NCI-H2227 (cell line): Measurements from ENCODE around the gene ACSF2.

Source experiments
- DNase-seq: peaks from one replicate; lab custom pipeline; 2025; ENCODE audit not compliant: unreplicated experiment; lab: John Stamatoyannopoulos, UW

Gene ACSF2

DNA sequence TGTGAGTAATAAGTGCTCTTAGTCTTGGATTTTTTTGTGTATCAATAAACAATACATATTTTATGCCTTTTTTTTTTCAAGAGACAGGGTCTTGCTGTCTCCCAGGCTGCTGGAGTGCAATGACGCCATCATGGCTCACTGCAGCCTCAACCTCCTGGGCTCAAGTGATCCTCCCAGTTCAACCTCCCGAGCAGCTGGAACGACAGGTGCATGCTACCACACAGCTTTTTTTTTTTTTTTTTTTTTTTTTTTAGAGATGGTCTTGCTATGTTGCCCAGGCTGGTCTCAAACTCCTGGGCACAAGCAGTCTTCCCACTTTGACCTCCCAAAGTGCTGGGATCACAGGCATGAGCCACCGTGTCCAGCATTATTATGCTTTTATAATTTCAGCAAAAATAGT lies 13.0 kb downstream of the ACSF2 start:
- no peak for DNase-seq

GRCh38 chr17:50440172-50440837 lies 14.3 kb downstream of the ACSF2 start:
- no peak for DNase-seq

GRCh38 chr17:50440838-50441829 lies 15.1 kb downstream of the ACSF2 start:
- no peak for DNase-seq

GRCh38 chr17:50443505-50443974 lies 17.5 kb downstream of the ACSF2 start:
- DNase-seq, result peak; percentile 39

- no peak for DNase-seq
Measured at GRCh38 chr17:50444841-50445715, 19.1 kb downstream of the ACSF2 start.

GRCh38 chr17:50445730-50446325 lies 19.8 kb downstream of the ACSF2 start:
- DNase-seq, result no peak

- DNase-seq, result peak; percentile 33
Measured at GRCh38 chr17:50447870-50448595, 22.0 kb downstream of the ACSF2 start.

- DNase-seq, result no peak
Measured at GRCh38 chr17:50448643-50449042, 22.6 kb downstream of the ACSF2 start.

- no peak for DNase-seq
Measured at GRCh38 chr17:50451943-50452629, 26.1 kb downstream of the ACSF2 start.

GRCh38 chr17:50452630-50453300 lies 26.7 kb downstream of the ACSF2 start:
- no peak for DNase-seq

DNA sequence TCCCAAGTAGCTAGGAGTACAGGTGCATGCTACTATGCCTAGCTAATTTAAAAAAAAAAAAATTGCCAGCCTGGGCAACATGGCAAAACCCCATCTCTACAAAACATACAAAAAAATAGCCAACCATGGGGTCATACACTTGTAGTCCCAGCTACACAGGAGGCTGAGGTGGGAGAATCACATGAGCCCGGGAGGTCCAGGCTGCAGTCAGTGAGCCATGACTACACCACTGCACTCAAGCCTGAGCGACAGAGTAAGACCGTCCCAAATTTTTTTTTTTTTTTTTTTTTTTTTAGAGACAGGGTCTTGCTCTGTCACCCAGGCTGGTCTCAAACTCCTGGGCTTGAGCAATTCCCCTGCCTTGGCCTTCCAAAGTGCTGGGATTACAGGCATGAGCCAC lies 27.9 kb downstream of the ACSF2 start:
- no peak for DNase-seq

DNA sequence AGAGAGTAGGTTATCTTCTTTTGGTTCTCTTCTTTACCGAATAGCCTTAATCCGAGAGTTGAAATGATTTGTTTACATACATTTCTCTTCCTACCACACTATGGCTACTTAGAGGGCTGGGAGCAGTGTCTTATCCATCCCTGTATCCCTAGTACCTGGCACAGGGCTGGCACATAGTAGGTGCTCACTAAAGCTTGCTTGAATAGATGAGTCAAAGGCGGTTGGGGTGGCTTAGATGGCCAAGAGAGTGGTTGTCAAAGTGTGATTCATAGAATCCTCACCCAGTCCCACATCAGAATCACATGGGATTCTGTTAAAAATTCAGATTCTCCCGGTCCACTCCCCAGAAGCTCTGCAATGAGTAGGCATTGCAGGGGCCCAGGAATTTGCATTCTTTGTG lies 31.6 kb downstream of the ACSF2 start:
- no peak for DNase-seq

- DNase-seq, result no peak
Measured at GRCh38 chr17:50458270-50458669, 32.3 kb downstream of the ACSF2 start.

GRCh38 chr17:50458701-50459676 lies 33.0 kb downstream of the ACSF2 start:
- no peak for DNase-seq

- no peak for DNase-seq
Measured at GRCh38 chr17:50459756-50460155, 33.7 kb downstream of the ACSF2 start.

GRCh38 chr17:50460831-50461526 lies 35.0 kb downstream of the ACSF2 start:
- no peak for DNase-seq

GRCh38 chr17:50461550-50462132 lies 35.6 kb downstream of the ACSF2 start:
- DNase-seq, result no peak
